Measurements from ENCODE around the gene POLDIP2.

The POLDIP2 gene, protein sequence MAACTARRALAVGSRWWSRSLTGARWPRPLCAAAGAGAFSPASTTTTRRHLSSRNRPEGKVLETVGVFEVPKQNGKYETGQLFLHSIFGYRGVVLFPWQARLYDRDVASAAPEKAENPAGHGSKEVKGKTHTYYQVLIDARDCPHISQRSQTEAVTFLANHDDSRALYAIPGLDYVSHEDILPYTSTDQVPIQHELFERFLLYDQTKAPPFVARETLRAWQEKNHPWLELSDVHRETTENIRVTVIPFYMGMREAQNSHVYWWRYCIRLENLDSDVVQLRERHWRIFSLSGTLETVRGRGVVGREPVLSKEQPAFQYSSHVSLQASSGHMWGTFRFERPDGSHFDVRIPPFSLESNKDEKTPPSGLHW

GRCh38 chr17:28357061-28357900 is at the start of gene POLDIP2:
Gene POLDIP2, minus strand, starts transcription at chr17:28357527. Its CDS starts 79 bp downstream, at chr17:28357448.
- peak; percentile 92 for DNase-seq (ENCODE audit: low read depth)

GRCh38 chr17:28406473-28406814 is 49.1 kb upstream of the POLDIP2 start:
- no peak for DNase-seq (ENCODE audit: low read depth)

GRCh38 chr17:28405632-28406472 is 48.5 kb upstream of the POLDIP2 start, which contains the start of gene SLC46A1:
Gene SLC46A1, minus strand, starts transcription at chr17:28406212. Its CDS starts 98 bp downstream, at chr17:28406114.
- DNase-seq (ENCODE audit: low read depth), result no peak

- no peak for DNase-seq (ENCODE audit: low read depth)
These were observed 47.7 kb upstream of the POLDIP2 start for GRCh38 chr17:28404812-28405570.

- no peak for DNase-seq (ENCODE audit: low read depth)
These were observed 47.1 kb upstream of the POLDIP2 start for GRCh38 chr17:28404461-28404811.

DNA sequence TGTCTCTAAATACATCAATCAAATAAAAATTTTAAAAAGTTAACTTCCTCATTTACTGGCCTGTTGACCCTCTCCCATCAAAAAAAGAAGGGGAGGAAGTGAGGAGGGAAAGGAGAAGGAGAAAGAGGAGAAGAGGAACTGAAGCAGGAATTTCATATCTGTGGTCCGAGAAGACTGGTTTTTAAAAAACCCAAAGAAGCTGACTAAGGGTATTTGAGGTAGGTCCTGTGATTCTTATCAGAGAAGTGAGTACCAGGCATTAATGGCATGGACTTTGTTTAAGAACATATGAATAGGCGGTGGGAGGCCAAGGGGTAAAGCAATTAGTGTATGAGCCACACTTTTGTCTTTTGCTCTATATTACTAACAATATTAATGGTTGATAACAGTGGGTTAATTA is 46.7 kb upstream of the POLDIP2 start:
- no peak for DNase-seq (ENCODE audit: low read depth)

DNA sequence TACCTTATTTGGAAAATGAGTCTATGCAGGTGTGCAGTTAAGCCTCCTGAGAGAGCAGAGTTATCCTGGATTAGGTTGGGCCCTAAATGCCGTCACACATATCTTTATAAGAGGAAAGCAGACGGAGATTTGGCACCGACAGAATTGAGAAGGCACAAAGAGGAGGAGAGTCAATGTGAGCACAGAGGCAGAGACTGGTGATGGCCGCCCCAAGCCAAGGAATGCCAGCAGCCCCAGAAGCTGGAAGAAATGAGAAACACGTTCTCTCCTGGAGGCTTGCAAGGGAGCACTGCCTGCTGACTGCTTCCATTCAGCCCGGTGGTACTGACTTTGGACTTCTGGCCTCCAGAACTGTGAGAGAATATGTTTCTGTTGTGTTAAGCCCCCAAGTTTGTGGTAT is 45.5 kb upstream of the POLDIP2 start:
- no peak for DNase-seq (ENCODE audit: low read depth)

GRCh38 chr17:28402224-28402630 is 44.9 kb upstream of the POLDIP2 start:
- no peak for DNase-seq (ENCODE audit: low read depth)

- DNase-seq (ENCODE audit: low read depth), result no peak
These were observed 42.5 kb upstream of the POLDIP2 start for GRCh38 chr17:28399808-28400207.

- DNase-seq (ENCODE audit: low read depth), result no peak
These were observed 41.1 kb upstream of the POLDIP2 start for GRCh38 chr17:28398280-28398981.

DNA sequence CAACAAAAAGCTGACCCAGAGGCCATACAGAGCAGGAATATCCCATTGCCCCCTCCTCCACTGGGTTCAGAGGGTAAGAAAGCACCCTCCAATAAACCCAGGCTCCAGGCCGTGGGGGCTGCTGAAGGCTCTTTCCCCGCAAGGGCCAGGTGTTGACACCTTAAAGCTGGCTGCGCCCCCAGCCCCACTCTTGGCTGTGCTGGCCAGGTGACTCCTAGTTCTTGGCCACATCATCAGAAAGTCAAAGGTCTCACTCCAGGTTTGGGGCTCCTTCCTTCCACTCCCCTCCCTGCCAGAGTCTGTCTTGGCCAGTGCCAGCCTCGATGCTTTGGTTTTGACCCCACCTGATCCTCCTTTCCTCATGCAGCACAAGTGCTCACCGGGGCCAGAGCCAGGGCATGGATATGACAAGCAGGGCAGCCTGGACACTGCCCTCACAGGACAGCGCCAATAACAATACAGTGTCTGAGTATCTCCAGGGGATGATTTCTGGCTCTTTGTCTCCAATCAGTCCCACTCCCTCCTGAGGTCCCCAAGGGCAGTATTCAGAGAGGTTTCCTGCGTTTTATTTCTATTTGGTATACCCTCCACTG is 40.5 kb upstream of the POLDIP2 start:
- DNase-seq (ENCODE audit: low read depth), result no peak

- DNase-seq (ENCODE audit: low read depth), result no peak
These were observed 39.9 kb upstream of the POLDIP2 start for GRCh38 chr17:28397275-28397674.

GRCh38 chr17:28396635-28397239 is 39.4 kb upstream of the POLDIP2 start:
- DNase-seq (ENCODE audit: low read depth), result no peak

DNA sequence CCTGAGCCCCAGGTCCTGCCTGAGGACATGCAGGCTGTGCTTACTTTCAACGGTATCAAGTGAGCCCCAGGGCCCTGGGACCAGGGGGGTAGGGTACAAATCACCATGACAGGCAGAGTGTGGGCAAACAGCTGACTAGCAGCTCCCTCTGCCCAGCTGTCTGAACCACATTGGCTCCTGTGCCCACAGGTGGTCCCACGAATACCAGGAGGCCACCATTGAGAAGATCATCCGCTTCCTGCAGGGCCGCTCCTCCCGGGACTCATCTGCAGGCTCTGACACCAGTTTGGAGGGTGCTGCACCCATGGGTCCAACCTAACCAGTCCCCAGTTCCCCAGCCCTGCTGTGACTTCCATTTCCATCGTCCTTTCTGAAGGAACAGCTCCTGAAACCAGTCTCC is 38.6 kb upstream of the POLDIP2 start:
- no peak for DNase-seq (ENCODE audit: low read depth)

GRCh38 chr17:28395426-28395825 is 38.1 kb upstream of the POLDIP2 start:
- DNase-seq (ENCODE audit: low read depth), result no peak

GRCh38 chr17:28394337-28395116 is 37.2 kb upstream of the POLDIP2 start:
- no peak for DNase-seq (ENCODE audit: low read depth)

- DNase-seq (ENCODE audit: low read depth), result no peak
These were observed 35.2 kb upstream of the POLDIP2 start for GRCh38 chr17:28392491-28392890.

DNA sequence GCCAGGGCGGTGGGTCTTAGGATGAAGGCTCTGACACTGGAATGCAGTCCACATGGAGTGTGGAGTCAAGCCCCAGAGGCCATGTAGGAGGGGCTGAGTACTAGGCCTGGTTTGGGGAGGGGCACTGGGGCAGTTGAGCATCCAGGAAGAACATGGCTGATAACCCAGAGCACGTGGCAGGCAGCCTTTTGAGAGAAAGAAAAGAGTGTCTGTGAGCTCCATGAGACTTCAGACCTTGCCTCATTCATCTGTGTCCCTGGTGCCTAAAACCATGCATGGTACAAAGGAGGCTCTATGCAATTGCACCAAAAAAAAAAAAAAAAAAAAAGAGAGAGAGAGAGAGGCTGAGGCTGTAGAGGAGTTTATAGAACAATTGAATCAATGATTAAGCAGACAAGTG is 34.1 kb upstream of the POLDIP2 start:
- DNase-seq (ENCODE audit: low read depth), result no peak

DNA sequence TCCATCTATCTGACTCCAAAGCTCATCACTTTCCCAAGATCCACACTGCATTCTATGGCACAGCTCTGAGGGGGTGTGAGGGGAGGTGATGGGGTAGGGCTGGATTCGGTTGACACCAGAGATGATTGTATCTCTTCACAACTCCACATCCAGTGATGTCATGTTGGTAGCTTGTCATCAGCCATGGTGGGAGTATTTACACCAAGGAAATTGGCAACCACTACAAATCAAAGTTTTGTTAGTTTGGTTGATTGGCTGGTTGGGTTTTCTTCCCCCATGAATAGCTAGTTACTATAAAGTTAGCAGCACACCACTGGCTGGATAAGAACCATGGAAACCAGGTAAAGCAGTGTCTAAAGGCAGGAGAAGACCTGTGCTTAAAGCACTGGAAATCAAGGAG is 33.7 kb upstream of the POLDIP2 start:
- DNase-seq (ENCODE audit: low read depth), result no peak
